ENCODE results near the gene CTDSP1.

GRCh38 chr2:218444692-218445357 is 45.2 kb downstream of the CTDSP1 start:
- TF ChIP-seq CTCF (IDR thresholded peaks at IDR 0.05) (no peak), POLR2A (IDR thresholded peaks at IDR 0.05) (no peak)

Measured in body of pancreas (tissue), 4 donors.